Measurements from ENCODE around the gene GADD45B.

GADD45B gene, protein sequence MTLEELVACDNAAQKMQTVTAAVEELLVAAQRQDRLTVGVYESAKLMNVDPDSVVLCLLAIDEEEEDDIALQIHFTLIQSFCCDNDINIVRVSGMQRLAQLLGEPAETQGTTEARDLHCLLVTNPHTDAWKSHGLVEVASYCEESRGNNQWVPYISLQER

DNA sequence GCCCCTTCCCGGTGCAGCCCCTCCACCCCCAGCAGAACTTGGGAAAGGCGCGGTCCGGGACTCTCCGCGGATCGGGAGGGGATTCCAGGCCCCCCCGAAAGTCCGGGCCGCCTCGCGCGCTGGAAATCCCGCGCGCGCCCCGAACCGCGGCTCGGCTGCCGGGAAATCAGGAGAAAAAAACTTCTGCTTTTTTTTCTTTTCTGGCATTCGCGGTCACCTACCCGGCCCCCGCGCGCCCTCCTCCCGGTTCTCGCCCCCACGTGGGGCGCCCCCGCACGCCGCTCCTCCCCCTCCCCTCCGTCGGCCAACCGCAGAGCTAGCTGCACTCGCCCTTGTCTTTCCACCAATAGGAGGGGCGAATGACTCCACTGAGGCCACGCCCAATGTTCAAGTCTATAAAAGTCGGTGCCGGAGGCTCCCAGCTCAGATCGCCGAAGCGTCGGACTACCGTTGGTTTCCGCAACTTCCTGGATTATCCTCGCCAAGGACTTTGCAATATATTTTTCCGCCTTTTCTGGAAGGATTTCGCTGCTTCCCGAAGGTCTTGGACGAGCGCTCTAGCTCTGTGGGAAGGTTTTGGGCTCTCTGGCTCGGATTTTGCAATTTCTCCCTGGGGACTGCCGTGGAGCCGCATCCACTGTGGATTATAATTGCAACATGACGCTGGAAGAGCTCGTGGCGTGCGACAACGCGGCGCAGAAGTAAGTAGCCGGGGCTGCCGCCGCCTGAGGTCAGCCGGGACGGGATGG lies at the start of gene GADD45B:
GADD45B (plus strand) TSS at position 426 of the 749 bp plus-strand sequence; CDS start at position 658, 232 bp downstream.
- DNase-seq: peak; percentile 96

DNA sequence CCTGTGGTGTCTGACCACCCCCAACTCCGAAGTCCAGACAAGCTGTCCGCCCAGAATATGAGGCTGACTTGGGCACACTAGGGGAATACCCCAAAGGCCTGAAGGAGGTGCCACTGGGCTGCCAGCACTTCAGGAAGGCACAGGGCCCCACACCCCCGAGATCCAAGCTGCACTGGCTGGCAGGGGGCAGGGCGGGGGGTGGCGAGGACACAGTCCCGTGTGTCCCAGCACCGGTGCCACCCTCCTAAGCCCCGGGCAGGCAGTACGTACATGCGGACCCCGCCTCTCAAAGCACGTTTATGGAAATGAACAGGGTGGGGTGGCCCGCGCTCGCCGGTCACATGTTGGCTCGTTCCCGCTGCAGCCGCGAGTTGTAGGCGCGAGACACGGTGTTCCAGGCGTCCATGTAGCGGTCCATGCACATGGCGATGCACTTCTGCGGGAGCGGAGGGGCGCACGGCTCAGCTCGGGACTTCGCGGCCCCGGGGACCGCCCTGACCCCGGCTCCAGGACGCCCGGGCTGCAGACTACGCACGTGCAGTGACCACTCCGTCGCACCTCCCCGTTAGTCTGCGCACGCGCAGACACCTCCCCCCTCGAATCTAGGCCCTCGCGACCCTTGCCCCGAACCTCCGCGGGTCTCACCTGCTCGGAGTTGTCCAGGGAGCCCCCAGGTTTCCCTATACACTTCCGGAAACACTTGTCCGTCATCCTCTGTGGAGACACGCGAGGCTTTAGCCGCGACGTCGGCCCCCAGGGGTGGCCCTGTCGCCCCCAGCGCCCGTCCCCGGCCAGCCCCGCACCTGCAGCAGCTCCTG lies 49.1 kb upstream of the GADD45B start:
- DNase-seq: peak; percentile 41 to 49

DNA sequence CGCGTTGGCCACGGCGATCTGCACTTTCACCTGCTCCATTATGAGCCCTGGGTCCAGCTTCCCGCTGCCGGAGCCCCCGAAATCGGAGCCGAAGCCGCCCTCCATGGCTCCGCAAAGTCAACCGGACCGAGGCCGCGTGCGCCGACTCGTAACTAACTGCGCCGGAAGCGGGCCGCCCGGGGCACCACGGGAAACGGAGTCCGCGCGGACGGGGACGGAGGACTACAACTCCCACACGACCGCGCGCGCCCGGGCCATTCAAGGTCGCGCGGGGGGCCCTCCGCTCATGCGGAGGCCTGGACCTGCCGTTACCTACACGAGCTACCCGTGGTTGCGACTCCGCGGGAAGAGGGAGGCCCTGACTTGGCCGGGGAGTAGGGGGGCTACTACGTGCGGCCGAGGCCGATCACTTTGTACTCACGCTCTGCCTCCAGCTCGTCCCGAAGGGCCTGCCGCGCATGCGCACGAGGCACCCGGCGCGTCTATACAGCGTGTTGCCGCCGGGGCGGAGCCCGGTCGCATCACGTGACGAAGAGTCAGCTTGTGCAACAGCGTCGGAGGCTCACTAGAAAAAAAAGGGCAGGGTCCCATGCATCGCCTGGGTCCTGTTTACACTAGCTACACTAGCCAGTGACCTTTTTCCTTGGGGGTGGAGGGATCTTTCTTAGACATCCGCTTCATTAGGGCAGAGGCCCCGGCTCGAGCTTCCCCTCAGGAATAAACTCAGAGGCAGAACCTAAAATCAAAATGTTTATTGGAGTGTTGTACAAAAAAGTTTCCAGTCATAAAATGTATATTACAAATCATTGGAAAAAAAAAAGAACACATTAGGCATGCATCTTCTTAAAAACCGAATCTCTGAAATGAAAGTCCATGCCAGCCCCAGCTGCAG lies 48.3 kb upstream of the GADD45B start, which contains the start of gene TIMM13:
TIMM13 (minus strand) TSS at position 158 of the 892 bp plus-strand sequence; CDS start at position 105, 53 bp downstream.
- DNase-seq: peak; percentile 94 to 95

DNA sequence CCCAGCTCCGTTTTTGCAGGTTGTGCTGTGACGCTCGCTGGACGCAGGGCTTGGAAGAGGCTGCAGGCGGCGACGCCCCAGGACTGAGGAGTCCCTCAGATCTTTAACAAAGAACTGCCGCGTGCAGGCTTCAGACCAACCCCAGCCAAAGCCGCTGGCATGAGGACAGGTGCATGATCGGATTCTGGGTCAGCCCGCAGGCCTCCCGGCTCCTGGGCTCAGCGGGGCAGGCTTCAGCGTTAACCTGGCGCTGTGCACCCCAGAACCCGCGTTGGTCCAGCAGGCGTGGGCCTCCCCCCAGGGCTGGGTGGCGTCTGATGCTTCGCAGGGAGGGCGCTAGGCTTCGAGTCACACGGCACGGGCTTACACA lies 47.6 kb upstream of the GADD45B start:
- no peak for DNase-seq

DNA sequence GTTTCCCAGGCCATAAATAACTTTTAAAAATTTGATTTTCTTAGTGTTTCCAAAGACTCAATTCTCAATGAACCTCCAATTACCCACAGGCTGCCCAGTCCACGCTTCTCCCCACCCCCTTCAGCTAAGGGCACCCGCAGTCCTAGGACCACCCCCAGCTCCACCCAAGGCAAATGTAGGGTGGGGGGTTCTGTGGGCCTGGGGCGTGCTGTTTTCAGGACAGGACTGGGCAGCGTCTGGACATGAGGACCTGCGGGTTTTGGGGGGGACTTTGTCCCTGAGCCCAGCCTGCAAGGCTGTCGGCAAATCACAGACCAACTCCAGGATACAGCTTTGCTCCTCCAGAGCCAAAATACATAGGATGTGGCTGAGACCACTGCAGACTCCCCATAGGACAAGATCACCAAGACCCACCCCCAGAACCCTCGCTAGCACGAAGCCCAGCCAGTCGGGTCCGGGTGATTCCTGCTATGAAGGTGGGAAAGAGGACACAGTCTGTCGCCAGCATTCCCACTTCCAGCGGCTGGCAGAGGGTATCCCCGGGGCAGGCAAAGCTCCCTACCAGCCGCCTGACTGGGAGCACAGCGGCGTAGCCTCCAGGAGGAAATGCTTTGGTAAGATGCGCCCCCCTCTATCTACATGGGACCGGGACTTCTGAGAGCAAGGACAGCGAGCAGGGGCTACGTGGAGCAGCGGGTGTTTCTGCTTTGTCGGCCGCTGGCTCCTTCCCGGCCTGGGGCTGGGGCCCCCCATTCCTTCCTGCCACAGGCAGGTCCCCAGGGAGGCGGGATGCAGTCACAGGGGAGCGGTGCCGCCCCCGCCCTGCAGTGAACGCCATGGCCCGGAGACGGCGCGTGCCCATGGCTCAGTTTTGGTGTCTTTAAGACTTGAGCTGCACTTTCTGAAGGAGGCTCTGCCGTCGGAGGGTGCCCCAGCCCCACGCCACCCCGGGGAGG lies 46.9 kb upstream of the GADD45B start:
- DNase-seq: no peak

DNA sequence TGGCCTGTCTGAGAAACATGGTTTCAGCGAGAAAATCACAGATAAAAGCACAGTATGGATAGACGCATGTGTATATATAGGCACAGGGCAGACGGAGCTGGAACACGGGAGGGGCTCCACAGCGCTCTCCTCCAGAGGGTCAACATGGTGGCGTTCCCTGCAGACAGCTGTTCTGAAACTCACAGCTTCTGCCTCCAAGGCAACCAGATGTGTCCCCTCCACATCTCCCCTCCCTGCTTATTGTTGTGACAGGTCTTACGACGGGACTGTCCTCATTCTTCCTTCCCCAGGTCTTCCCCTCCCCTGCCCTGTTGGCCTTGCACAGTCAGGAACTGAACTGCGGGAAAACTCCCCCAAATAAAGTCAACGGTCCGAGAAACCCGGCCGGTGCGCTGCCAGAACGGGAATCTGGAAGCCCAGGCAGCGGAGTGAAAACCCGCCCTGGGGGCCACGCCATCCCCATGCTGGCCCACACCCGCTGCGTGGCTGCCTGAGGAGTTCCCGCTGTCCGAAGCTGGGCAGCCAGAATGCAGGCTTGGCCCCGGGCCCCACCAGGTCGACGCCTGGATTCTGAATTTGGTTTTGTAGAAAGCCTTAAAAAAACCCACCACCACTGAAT lies 45.9 kb upstream of the GADD45B start:
- no peak for DNase-seq

DNA sequence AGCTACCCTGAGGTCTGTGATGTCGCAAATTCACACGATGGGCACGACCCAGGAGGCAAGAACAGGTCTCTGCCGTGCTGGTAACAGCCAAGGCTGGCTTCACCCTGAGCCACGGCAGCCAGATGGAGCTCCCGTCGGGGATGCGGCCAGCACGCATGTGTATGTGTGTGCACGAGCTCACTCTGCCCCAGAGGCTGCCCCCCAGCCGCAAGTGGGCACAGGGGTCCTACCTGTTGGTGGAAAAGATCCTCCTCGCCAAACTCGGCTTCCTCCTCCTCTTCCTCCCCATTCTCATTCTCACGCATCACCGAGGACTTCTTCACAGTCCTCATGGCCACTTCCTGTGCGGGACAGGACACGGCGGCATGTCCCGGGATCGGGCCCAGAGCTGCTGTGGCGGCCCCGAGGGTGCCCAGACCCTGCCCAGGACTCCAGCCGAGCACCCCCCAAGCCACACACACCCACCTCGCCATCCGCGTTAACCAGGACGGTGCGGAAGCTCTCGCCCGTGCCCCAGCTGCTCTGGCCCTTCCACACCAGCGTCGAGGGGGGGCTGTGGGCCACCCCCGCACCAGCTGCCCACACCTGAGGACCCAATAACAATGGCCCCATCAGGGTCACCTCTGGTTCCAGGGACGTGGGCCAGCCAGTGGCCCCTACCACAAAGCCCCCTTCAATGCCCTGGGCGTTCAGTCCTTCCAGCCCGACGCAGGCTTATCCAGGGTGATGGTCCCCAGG lies 44.4 kb upstream of the GADD45B start:
- no peak for DNase-seq

DNA sequence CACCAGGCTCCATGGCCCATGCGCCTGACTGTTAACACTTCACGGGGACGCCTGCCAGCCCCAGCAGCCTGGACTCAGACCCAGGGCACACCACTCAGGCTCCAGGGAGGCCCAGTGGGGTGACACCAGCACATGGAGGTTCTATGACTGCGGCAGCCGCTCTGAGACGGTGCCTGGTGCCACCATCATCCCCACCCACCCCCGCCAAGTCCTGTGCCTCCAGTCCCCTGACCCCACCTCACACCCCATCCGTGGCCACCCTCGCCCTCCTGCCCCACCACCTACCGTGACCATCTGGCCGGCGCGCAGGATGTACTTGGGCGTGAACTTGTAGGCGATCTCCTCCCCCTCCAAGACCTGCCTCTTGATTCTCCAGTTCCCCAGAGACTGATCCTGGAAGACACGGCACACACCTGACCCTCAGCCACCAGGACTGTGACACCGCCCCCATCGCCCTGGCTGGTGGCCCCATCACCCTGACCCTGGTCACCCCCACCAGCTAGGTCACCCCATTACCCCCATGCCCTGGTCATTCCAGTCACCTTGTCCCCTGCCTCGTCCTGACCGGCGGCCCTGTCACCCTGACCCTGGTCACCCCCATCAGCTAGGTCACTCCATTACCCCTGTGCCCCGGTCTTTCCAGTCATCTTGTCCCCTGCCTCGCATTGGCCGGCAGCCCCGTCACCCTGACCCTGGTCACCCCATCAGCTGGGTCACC lies 43.6 kb upstream of the GADD45B start:
- no peak for DNase-seq

DNA sequence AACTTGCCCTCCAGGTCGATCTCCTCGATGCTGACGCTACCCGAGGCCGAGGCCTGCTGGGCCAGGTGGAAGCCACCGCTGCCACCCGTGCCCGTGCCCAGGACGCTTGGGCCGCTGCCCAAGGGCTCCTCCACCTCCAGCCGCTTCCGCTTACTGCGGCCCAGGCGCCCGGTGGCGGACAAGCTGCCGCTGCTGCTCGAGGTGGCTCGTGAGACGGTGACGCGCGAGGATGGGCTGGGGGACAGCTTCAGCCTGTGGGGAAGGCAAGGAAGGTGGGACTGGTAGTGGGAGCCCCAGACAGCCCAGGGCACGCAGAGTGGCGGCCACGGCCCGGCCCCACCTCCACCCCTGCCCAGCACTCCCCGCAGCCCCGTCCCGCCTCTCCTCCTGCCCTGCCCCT lies 42.1 kb upstream of the GADD45B start:
- no peak for DNase-seq

DNA sequence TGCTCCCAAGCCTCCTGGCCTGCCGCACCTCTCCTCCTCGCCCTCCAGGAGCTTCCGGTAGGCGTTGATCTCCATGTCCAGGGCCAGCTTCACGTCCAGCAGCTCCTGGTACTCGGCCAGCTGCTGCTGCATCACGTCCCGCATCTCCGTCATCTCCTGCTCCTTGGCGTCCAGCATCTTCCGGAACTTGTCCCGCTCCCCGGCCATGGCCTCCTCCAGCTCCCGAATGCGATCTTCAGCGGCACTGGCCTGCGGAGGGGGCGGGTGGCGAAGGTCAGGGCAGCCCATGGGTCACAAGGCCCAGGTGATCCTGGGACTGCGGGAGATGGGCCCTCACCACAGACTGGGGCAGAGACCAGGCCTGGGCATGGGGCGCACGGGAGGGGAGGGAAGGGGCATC lies 41.7 kb upstream of the GADD45B start:
- no peak for DNase-seq

DNA sequence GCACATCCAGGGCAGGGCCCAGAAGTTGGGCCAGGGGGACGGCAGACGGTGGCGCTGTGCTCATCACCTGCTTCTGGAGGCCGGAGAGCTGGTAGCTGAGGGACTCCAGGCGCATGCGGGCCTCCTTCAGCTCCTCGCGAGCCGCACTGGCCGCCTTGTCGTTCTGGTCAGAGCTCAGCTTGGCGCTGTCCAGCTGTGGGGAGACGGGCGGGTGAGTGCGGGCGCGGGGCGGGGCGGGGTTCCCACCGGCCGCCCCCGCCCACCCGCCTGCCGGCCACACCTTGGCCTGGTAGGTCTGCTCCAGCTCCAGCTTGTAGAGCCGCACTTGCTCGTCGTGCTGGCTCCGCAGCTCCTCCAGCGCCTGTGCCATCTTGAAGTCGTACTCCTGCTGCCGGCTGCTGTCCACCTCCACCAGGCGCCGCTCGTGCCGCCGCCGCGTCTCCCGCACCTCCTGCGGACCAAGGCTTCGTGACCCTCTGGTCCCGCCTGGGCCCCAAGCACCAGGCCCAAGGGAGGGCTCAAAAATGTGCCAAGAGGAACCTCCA lies 41.1 kb upstream of the GADD45B start:
- DNase-seq: no peak

DNA sequence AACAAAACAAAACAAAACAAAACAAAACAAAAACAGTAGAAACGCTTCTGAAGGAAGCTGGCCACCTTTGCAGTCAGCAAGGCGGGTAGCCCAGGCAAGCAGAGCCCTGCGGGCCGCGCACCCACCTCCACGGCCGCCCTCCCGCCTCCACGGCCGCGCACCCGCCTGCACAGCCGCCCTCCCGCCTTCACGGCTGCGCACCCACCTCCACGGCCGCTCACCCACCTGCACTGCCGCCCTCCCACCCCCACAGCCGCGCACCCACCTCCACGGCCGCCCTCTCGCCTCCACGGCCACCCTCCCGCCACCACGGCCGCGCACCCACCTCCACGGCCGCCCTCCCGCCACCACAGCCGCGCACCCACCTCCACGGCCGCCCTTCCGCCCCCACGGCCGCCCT lies 39.5 kb upstream of the GADD45B start:
- DNase-seq: no peak

DNA sequence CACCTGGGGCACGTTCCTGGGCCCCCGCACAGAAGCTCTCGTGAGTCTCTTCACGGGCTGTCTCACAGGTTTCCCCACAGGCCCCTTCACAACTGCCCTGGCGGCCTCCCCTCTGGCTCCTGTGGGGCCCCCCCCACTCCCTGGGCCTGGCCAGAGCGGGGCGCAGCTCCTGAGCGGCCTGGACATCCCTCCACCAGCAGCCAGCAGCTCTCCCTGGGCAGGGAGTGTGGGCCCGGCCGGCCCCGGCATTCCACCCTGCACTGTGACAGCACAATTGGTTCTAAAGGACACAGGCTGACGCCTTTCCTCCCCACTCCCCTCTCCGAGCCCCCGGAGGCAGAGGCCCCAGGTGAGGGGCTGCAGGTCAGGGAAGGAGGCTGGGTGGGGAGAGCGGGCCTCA lies 39.0 kb upstream of the GADD45B start:
- DNase-seq: no peak

DNA sequence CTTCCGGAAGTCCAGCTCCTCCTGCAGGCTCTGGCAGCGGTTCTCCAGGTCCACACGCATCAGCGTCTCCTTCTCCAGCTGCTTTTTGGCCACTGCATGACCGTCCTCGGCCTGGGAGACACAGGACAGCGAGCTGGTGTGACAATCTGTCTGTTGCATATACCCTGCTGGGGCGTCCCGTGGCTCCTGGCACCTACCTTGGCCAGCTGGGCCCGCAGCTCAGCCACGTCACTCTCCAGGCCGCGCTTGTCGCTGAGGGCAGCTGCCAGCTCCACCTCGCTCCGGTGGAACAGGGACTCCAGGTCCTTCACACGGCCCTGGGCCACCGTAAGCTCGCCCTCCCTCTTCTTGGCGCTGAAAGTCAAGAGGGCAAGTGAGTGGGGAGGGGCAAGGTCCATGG lies 37.7 kb upstream of the GADD45B start:
- DNase-seq: no peak

DNA sequence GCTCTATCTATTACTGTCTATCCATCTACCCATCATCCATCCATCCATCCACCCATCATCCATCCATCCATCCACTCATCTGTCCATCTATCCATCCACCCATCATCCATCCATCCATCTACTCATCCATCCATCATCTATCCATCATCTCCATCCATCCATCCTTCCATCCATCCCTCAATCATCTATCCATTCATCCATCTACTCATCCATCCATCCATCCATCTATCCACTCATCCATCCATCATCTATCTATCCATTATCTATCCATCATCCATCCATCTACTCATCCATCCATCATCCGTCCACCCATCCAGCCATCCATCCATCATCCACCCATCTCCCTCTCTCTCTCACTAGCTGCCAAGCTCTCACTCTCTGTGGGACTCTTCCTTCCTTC lies 35.4 kb upstream of the GADD45B start:
- no peak for DNase-seq

DNA sequence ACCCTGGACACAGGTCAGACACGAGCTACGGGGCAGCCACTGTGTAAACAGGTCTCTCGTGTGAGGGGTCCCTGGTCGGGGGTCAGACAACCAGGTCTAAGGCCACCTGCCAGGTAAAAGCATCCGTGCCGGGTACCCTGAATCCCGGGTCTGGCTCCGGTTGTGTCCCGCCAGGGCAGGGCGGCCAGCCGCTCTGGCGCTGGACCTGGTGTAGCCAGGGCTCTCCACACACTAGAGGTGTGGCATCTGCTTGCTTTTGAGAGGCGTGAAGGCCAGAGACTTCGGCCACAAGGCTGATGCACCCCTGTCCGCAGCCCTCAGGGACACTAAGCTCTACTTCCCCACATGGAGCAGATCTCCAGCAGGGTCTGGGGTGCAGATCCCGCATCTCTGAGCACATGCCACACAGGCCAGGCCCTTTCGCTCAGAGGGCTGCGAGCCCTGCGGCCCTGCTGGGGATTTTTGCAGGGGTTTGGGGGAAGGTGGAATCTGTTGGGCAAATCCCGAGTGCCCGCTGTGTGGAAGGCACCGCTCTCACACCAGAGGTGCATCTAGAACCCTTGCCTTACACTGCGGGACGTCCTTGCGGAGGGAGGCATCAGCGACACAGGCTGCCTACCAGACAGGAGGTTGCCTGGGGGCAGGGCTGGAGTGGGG lies 34.7 kb upstream of the GADD45B start:
- no peak for DNase-seq

DNA sequence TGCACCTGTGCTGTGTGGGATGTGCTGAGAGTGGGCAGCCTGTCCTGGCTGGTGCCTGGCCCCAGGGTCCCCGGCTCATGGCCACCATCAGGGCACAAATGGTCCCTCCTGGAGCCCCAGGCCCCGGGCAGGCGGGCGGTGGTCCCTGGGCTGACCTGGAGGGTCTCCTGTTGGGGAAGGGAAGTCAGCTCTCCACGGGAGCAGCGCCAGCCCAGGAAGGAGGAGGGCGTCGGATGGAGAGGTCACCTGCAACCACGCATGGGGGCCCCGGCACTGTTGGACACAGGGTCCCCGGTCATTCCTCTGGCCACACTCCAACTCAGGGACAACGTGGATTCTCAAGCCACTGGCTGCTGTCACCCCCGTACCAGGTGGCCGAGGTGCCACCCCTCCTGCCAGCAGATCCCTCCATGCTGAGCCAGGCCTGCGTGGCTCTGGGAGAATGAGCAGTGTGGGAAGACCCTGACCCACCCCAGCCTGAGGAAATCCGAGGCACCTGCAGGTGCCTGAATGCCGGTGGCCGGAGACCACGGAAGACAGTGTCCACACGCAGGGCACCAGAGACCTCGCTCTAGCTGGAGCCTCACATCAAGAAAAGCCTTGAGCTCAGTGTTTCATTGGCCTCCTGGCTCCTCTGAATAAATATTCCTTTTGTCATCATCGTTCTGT lies 32.7 kb upstream of the GADD45B start:
- DNase-seq: no peak

DNA sequence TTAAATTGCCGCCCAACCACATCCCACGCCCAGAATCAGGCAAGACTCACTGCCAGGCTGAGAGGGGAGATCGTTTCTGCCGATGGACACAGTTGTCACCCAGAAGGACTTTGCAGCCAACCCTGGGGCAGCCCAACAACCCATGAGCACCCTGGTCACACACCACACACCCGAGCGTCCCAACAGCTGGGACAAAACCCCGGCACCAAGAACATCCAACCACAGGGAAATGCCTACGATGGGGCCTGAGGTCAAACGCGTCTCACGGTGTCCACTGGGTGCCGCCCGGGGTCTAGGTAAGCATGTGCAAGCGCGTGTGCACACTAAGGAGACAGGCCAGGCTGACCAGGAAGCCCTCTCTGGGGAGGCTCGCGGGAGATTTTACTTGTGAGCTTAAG lies 32.1 kb upstream of the GADD45B start:
- DNase-seq: no peak
